Stimulated activated CD8-positive, alpha-beta memory T cell treated with anti-CD3 and anti-CD28 coated beads, Interleukin-12 subunit alpha, Interleukin-12 subunit beta, amount 100 ng/mL, for 4 hours (primary cell): ENCODE measurements around the gene PCLO.
"Not testable (repeated sequence)": the region's sequence is repeated elsewhere in the genome, so short reads cannot be mapped to it uniquely, and the experiment has no call there.

Source experiments
- DNase-seq: peaks from one replicate; pipeline ENCODE4 v3.0.0-alpha.2; 2020; ENCODE audit warnings: low read depth

Gene PCLO

GRCh38 chr7:82964150-82964882, 198.4 kb downstream of the PCLO start:
- no peak for DNase-seq

DNA sequence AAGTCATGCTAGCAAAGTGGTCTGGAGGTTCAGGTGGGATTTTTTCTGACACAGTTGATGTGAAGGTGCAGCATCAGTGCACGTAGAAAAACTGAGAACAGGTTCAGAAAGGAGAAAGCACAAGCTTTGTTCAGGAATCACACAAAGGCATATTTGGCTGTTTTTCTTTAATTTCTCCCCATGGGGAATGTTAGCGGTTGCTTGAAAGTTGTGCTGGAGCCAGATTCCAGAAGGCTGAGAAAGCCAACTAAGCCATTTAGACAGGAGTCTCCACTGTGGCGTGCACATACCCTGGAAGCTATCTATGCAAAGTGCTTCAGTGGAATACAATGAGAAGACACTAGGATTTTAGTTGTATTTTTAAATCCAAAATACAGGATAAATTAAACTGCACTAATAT, 201.4 kb downstream of the PCLO start:
- DNase-seq, result no peak

DNA sequence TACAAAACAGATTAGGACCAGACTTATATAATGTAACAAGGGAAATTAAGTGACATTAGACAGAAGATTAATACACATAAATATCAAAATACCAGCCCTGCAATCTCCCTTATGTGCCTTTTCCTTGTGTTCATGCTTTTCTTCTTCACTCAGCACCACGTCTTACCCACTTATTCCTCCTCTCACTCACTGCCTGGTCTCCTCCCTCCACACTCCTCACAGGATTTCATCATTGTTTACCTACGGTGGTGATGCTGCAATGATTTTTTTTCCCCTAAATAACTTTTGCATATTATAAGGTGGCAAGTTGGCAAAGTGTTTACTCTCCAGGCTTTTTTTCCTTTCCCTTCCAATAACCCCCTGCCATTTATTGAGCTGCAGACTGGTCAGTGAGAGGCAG, 203.2 kb downstream of the PCLO start:
- no peak for DNase-seq

GRCh38 chr7:82957521-82957920, 205.2 kb downstream of the PCLO start:
- no peak for DNase-seq

DNA sequence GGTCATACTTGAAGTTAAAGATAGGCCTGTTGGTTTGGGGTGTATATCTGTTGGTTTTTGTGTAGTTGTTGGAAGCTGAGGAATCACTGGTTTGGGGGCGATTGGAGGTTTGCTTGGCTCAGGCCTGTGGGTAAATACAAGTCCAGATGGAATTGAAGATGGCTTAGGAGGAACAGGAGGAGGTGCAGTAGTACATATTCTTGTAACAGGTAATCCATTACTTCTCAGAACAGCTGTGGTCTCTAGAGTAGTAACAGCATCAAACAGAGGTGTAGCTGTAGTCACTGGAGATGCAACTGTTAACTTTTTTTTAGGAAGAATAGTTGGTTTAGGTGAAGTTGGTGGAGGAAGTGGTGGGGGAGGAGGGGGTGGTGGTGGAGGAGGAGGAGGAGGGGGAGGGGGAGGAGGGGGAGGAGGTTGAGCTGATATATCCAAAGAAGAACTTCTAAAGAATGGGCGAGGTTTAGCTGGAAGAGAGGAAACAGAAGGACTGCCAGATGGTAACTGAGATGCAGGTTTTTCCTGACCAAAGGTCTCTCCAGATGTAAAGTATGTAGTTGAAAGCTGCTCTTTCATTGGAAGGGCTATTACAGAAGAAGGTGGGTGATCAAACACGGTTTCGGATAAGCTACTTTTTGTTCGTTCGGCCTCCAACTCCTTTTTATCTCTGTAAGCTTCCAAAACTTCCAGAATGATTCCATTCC, 209.2 kb downstream of the PCLO start:
- no peak for DNase-seq

DNA sequence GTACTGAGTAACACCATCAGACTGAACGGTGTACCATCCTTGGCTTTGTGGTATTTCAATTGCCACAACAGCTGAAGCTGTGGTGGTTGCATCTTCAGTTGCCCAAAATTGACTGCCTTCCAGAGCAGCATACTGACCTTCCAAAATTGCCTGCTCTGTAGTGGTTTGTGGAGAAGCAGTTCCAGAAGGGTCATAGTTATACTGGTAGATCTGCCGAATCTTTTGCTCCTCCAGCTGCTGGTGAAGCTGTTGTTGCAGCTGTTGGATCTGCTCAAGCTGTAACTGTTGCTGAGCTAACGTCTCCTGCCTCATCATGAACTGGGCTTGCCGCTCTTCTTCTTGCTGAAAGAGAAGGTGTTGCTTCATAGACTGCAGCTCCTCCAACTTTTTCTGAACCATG, 212.2 kb downstream of the PCLO start:
- DNase-seq, result no peak

DNA sequence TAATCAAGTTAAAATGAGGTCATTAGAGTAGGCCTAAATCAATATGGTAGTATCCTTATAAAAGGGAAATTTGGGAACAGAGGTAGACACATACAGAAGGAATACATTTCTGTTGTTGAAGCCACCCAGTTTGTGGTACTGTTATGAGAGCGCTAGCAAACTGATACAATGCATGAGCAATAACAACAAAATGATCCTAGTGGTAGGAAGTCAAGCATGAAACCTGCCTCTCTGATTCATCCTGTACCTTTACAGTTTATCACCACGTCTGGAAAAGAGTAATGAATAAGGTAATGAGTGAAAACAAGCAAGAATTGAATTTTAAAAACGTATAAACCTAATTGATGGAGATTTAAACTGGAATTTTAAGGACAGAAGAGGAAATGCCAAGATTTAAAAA, 217.2 kb downstream of the PCLO start:
- DNase-seq, result no peak

DNA sequence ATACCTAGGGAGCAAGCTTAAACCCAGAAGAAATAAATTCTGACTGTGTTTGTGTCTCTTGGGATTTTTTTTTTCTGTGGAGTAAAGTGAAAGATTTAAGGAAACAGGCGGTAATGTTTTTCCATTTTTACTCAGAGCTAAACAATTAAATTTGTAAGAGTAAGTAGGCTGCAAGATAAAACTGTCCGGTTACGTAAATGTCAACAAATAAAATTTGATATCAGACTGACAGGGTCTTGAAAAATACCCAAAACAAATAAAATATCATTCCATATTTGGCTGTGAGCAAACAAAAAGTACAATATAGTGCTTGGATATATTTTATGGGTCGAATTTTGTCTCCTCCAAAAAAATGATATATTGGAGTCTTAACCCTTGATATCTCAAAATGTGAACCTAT, 217.6 kb downstream of the PCLO start:
- no peak for DNase-seq

DNA sequence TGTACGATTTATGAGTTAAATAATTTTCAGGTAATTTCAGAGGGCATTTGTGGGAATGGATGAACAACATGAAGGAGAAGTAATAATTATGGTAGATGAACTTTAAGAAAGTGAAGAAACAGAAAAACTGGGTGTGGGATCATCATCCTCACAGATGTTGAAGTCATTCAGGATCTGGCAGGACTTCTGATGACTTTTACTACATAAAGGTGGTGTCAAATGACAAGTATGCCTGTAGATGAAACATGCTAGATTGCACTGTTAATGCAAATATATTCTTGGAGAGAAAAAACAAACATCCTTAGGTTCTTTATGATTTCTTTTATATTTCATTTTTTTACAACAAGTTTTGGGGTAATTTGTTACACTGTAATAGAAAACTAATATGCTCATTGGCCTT, 230.2 kb downstream of the PCLO start:
- DNase-seq, result no peak

DNA sequence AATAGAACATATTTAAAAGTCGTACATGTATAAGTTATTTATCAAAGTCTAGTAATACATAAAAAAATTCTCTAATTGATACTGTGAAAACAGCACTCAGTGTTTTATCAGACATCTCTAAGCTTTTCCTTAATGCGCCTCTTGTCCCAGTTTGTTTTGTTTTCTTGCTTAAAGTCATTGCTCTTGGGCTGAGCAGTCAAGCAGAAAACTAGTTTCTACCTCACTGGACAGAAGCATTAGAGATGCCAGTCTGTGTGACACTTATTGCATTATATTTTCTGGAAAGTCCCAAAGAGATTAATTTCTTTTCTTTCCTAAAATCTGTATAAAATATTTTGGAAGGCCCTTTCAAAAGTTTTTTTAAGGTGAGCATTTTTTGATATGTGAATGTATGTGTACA, 236.2 kb downstream of the PCLO start:
- no peak for DNase-seq

DNA sequence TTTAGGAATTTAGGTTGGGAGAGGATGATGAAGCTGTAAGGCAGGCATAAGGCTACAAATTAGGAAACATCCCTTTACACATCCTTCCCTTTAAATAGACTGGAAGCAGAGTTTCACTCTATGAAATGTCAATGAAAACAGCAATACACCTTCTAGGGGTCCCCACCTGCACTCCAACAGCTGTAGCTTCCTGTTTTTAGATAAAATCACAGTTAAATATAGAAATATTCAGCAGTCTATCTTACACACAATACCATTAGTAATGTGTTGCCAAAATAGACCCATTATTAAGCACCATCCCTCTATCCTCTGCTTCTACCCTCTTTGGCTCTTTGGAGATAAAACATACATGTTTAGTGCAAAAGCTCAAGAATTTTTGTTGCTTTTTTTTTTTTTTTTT, 237.4 kb downstream of the PCLO start:
- no peak for DNase-seq

- DNase-seq, result no peak
Measured at GRCh38 chr7:82906502-82906901, 256.2 kb downstream of the PCLO start.

DNA sequence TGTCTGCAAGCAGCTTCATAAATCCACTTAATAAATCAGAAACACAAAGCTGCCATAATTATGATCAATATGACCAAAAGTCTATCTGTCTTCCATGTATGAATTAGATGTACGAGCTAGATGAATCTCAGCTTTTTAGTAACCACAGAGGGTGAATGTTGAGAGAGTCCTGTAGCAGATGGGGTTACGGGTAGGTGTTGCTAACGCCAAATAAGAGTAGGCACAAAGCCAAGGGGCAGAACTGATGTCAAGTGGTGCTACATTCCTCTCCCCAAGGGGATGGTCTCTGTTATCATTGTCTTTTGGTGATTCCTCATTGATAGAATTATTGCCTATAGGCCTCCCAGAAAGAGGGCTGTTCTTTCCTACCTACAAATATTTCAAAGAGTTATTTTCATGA, 257.8 kb downstream of the PCLO start:
- DNase-seq, result no peak

- DNase-seq, result not testable (repeated sequence)
Measured at GRCh38 chr7:82901098-82901497, 261.6 kb downstream of the PCLO start.

- DNase-seq, result no peak
Measured at GRCh38 chr7:82897500-82897899, 265.2 kb downstream of the PCLO start.

DNA sequence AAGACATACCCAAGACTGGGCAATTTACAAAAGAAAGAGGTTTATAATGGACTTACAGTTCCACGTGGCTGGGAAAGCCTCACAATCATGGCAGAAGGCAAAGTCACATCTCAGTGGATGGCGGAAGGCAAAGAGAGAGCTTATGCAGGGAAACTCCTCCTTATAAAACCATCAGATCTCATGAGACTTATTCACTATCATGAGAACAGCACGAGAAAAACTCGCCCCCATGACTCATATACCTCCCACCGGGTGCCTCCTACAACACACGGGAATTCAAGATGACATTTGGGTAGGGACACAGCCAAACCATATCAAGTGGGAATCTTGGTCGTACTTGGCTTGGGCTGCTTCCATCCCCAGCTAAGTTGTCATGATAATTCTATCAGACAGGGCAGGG, 268.3 kb downstream of the PCLO start:
- not testable (repeated sequence) for DNase-seq

DNA sequence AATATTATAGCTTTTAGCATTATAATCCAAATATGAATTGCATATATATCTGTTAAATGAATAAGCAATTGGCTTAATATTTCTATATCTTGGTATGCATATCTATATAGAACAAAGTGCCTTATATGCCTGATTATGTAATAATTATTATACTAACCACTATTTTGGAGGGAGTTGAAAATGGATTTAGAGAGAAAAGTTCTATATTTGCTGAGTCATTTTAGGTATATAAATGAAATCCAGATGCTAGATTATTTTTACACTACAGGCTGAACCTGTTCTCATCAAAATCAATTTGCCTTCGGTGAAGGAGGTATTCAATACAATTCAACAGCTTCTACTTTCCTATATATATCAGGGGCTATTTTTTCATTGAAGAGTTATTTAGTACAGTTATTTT, 276.4 kb downstream of the PCLO start:
- DNase-seq, result no peak

- no peak for DNase-seq
Measured at GRCh38 chr7:82865856-82866255, 296.8 kb downstream of the PCLO start.

GRCh38 chr7:82859106-82859850, 303.4 kb downstream of the PCLO start:
- DNase-seq, result no peak

DNA sequence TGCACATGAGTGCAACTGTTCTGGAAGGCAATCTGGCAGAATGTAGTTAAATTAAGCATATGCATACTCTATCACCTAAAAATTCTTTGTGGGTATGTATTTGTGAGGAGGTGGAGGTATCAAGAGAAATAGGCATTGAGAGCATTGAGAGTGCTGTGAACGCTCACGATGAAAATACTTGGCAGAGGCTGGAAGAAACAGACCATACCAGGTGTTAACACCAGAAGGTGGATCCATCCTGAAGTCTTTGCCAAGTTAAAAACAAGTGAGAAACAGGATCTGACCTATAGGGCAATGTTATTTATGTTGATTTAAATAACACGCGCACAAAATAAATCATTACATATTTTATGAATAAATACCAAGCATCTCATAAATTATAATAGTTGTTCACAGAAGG, 311.6 kb downstream of the PCLO start:
- DNase-seq, result no peak

- DNase-seq, result no peak
Measured at GRCh38 chr7:82841828-82842227, 320.9 kb downstream of the PCLO start.

DNA sequence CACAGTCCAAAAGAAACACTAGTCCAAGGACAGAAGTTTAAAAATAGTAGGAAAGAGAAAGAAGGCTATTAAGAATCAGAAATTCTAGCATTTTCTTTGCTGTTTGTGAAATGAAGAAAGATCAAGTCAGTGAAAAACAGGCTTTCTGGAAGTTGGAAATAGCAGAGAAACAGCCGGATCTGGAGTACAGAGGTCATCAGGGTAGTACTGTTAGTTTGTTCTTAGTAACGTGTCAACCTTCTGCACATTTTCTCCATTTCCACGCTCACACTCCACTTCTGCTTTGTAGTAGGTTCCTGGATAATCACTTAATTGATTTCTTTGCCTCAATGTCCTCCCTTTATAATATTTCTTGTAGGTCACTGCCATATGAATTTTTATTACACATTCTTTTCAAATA, 322.6 kb downstream of the PCLO start:
- DNase-seq, result no peak

- DNase-seq, result no peak
Measured at GRCh38 chr7:82839555-82839954, 323.1 kb downstream of the PCLO start.
